CD4-positive, alpha-beta T cell treated with Interleukin-21 for 1 hour (primary cell): ENCODE data around the gene FOSL2.
A peak's percentile ranks its signal among the peaks of the same experiment; 100 is the strongest.

Experiments used
- DNase-seq: peaks from one replicate; pipeline ENCODE4 v3.0.0-alpha.2; 2020

FOSL2 gene

DNA sequence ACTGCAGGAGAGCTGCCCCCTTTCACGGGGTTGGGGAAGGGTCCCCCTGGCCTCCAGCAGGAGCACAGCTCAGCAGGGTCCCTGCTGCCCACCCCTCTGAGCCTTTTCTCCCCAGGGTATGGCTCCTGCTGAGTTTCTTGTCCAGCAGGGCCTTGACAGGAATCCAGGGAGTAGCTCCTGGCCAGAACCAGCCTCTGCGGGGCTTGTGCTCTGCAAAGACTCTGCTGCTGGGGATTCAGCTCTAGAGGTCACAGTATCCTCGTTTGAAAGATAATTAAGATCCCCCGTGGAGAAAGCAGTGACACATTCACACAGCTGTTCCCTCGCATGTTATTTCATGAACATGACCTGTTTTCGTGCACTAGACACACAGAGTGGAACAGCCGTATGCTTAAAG, 21.2 kb downstream of the FOSL2 start:
- no peak for DNase-seq

- no peak for DNase-seq
Observed at GRCh38 chr2:28414583-28414982, 21.9 kb downstream of the FOSL2 start.

GRCh38 chr2:28415010-28415409, 22.4 kb downstream of the FOSL2 start:
- no peak for DNase-seq

DNA sequence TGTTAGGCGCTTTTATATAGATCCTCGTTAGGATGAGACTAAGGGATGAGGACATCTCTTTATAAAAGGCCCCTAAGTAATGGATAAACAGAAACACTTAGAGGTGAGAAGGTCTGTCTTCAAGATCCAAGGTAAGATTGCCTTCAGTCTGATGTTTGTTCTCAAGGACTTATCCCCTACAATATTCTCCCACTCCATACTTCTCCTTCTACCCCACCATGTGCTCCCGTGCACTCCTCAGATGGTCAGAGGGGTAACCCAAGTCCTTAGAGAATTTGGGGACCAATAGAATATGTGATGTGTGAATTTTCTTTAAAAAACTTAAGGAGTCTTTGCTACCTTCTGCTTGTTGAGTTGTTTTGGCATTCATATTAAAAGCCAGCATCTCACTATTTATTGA, 23.1 kb downstream of the FOSL2 start:
- DNase-seq = no peak

DNA sequence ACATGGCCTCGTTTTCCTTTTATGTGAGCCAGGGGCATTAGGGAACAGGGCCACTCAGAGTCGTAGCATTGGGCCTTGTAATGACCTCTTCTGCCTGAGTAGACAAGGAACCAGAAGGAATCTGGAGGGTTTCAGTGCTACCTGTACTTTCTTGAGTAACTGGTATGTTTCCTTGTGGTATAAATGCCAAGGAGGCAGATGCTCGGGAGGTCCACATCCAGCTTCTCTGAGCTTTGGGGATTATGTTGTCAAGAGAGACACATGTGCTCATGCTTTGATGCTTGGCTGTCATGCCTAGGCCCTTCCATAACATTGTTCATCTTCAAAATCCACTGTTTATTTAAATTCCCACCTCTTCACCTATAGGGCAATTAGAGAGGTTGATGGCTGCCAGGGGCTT, 26.3 kb downstream of the FOSL2 start:
- DNase-seq = no peak

DNA sequence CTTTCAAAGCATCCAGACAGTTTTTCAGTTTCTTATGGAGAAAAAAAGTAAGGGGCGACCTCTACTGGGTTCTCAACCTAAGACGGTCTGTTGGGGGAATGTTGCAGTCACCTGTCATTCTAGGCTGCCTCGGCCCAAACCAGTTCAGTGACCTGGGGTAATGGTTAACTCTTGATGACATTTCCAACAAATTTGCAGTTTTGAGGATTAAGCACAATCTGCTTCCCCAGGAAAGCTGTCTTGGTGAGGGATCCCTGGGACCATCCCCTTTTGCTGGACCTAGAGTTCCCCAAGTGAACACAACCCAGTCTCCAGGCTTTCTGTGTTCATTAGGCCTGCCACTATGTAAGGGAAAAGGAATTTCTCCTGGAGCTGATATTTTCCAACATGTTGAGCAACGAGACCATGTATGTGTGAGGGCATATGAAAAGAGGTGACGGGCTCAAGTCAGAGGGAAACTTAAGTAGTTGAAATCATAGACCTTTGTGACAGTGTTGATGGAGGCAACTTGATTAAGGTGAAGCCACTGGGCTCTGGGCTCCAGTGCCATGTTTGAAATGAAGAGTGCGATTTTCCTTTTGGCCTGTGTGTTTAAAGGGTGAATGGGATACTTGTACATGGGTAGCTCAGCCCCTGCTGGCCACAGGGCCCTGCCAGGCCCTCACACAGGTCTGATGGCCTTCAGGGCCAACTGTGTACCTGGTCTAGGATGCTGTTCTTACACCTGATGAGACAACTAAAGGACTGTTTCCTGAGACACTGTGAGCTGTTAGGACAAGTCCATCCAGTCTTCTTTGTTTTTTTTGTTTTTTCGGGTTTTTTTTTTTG, 27.0 kb downstream of the FOSL2 start:
- DNase-seq = no peak

DNA sequence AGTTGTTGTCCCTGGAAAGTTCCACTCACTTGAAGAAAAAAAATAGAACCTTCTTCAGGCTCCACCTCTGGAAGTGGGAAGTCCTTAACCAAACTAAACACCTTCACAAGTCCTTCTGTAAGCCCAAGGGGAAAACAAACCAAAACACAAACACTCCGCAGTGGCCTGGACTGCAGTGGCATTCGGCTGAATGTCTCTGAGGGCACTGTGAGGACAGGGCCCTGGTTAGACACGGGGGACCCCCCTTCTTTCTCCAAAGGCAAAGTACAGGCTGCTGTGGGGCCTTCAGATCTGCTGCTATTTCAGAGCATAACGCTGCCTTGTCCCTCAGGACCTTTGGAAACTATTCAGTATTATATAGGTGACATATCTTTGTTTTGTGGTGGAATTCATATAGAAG, 28.1 kb downstream of the FOSL2 start:
- no peak for DNase-seq

DNA sequence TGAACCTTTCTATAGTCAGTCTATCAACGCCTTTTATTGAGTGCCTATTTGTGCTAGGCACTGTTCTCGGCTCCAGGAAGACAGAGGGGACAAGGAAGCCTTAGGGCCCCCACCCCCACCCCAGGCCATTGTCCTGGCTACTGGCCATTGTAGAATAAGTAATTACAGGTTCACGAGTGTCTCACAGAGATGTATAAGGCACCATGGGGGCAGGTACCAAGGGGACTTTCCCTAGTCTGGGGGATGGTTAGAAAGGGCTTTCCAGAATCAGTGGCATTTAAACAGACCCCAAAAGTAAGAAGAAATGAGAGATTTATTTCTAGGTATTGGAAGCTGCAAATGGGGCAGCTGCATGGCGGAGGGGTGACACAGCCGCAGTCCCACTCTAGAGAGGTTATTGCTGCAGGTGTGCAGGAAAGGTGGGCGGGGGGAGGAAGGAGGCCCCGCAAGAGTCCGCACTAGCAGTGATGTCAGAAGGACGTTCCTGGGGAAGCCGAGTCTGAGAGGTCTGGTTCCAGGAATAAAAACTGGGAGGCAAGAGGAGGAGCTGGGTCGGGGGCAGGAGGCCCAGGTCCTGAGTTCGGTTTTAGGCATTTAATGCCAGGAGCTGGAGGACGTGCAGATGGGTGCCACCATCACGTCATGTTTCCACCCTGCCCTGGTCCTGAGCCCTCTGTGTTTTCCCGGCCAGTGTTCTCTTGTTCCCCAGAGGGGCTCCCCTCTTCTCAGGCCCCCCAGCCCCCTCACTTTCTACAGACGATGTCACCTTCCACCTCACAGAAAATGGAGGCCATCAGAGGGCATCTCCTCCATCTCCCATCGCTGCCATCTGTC, 30.5 kb downstream of the FOSL2 start:
- DNase-seq = no peak

GRCh38 chr2:28423856-28424605, 31.4 kb downstream of the FOSL2 start:
- DNase-seq = peak; percentile 57

GRCh38 chr2:28424799-28425463, 32.3 kb downstream of the FOSL2 start:
- DNase-seq = no peak

GRCh38 chr2:28425464-28425835, 32.8 kb downstream of the FOSL2 start:
- no peak for DNase-seq

DNA sequence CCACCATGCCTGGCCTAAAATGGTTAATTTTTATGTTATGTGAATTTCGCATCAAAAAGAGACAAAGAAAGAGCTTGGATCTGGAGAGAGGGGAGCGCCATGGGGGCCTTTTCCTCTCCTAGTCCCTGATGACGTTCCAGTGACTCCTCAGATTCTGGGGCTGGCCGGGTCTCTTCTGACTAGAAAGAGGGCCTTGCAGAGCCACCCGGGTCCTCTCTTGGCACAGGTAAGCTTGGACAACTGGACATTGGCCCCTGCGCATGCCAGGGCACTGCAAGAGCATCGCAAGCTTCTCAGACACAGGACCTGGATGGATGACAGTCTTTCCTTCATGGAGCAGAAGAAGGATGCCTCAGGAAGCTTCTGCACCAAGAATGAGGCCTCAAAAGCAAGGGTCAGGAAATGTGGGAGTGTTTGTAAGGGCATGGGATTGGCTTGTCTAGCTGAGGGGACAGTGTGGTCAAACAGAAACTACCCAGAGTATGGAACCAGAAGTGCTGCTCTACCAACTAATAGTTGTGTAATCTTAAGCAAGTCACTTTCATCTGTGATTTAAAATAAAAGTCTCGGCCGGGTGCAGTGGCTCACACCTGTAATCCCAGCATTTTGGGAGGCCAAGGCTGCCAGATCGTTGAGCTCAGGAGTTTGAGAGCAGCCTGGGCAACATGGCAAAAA, 35.2 kb downstream of the FOSL2 start:
- DNase-seq = no peak

- no peak for DNase-seq
Observed at GRCh38 chr2:28428486-28428885, 35.8 kb downstream of the FOSL2 start.

DNA sequence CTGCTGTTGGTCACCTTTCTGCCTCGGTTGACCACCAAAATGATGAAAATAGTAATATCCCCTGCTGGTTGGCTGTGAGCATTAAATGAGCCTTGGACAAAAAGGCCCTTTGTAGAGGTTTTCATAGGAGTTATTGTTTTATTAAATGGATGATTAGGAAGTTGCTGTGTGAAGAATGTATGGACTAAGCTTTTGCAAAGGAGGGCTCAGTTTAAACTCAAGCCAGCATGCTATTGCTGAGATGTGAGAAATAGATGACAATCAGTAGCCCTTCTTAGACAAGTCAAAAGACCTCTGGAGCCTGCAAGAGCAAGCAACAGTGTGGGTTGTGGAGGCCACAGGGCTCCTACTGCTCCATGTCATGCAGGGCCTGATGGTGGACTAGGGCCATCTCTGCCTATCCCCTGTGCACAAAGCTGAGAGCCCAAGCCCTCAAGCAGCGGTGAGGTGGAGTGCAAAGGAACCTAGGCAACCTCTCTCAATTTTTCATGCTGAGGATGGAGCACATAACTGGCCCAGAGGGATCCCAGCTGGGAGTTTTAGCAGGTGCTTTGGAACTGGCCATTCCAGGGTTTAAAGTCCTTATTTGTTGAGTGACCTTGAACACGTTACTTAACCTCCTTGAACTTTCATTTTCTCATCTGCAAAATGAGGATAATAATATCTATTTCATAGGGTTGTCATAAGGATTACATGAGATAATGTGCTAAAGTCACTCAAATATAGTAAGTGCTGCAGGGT, 37.1 kb downstream of the FOSL2 start:
- no peak for DNase-seq

DNA sequence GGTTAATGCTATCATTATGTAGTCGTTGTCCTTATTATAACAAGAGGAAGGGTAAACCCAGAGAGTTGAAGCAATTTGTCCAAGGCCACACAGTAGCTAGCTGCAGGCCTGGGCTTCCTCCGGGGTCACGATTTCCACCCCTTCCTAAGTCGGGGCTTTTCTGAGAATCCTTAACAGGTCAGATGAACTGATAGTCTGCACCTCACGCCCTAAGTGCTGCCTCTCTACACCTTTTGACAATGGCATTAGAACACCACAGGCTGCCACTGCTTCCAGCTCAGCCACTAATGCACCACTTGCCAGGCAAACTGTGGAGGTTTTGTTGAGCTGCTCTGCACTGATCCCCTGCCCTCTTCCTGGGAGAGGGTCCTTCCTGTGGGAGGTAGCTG, 37.7 kb downstream of the FOSL2 start:
- DNase-seq = no peak

GRCh38 chr2:28430788-28431418, 38.2 kb downstream of the FOSL2 start:
- no peak for DNase-seq

DNA sequence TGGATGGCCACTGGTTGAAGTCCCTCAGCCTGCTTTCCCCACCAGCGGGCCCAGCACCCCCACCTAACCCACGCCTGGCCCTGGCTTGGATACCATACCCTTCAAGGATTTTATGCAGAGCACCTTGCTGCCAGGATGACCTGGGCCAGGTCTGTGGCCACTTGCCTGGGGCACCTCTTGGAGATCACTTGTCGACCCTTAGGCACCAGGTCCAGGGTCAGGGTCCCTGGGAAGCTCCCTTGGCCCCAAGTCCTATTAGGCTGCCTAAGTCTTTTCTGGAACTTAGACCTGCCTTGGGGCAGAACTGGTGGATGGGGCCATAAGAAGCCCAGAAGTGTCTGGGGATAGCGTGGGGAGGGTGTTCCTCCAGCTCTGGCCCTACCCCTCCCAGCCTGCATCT, 39.1 kb downstream of the FOSL2 start:
- no peak for DNase-seq

DNA sequence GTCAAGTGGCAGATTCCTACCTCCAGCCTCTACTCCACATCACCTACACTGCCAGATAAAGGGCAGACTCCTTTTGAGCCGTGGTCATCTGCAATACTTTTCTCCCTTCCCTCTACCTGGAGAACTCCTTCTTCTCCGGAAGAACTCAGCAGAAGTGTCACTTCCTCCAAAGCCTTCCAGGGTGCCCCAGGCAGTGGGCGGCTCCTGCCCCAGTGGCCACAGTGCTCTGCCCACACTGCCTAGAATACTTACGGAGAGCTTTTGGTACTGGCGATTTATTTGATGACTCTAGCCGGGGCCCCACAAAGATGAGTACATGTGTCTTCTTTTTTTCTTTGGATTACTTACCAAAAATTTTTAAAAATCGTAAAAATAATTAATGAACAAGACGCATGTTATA, 39.7 kb downstream of the FOSL2 start:
- DNase-seq = no peak

GRCh38 chr2:28433215-28433614, 40.6 kb downstream of the FOSL2 start:
- no peak for DNase-seq

DNA sequence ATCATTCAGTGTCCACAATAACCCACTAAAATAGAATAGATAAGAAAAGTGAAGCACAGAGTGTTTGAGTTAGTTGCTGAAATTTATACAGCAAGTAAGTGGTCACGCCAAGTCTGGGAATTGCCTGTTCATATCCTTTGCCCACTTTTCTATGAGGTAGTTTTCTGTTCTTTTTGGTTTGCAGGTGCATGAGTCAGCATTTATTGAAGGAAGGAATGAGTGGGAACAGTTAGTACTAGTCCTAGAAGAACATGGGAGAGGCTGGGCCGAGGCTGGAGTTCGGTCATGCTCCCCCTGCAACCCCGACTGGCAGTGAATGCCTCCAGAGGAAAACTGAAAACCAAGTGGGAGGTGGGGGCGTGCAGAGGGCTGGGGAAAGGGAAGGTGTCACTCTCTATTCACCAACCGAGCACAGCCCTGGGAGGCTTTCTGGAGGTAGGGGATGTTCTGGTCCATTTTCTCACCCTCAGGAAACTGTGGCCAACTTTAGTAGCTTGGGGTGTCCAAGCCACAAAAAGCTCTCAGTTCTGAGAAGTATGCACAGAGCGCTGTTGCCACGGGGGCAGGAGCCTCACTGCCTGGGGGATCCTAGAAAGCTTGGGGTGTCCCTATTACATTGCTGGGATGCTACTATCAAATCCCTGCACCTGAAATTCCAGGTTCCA, 41.4 kb downstream of the FOSL2 start:
- no peak for DNase-seq

- no peak for DNase-seq
Observed at GRCh38 chr2:28434600-28434989, 41.9 kb downstream of the FOSL2 start.
